ENCODE results near the gene MYBBP1A.

DNA sequence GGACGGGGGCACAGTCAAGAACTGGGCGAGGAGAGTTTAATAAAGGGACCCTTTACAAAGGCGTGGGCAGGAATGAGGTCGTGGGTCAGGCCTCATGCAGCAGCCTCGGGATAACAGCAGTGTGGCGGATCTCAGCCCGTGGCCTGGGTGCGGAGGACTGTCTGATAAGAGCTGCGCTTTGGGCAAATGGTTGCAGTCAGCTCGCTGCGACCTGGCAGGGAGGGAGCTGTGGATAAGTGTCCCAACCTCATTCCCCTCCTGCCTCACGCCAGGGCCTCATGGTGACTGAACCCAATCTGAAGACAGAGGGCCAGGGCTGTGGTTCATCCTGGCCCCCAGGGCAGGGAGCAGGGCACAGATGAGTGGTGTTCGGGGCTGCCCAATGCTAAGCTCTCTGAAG lies 42.8 kb upstream of the MYBBP1A start:
- no peak for TF ChIP-seq ZNF274 (IDR thresholded peaks at IDR 0.05; ENCODE audit: low read depth, low read length)
- TF ChIP-seq YY1 (IDR thresholded peaks at IDR 0.05; ENCODE audit: insufficient read depth, insufficient read length), result no peak
- TF ChIP-seq SUZ12 (IDR thresholded peaks at IDR 0.05; ENCODE audit: extremely low read depth, insufficient read depth, insufficient read length), result no peak
